Measurements from ENCODE around the gene AFF1.
A peak's percentile ranks its signal among the peaks of the same experiment; 100 is the strongest.

Gene AFF1, protein sequence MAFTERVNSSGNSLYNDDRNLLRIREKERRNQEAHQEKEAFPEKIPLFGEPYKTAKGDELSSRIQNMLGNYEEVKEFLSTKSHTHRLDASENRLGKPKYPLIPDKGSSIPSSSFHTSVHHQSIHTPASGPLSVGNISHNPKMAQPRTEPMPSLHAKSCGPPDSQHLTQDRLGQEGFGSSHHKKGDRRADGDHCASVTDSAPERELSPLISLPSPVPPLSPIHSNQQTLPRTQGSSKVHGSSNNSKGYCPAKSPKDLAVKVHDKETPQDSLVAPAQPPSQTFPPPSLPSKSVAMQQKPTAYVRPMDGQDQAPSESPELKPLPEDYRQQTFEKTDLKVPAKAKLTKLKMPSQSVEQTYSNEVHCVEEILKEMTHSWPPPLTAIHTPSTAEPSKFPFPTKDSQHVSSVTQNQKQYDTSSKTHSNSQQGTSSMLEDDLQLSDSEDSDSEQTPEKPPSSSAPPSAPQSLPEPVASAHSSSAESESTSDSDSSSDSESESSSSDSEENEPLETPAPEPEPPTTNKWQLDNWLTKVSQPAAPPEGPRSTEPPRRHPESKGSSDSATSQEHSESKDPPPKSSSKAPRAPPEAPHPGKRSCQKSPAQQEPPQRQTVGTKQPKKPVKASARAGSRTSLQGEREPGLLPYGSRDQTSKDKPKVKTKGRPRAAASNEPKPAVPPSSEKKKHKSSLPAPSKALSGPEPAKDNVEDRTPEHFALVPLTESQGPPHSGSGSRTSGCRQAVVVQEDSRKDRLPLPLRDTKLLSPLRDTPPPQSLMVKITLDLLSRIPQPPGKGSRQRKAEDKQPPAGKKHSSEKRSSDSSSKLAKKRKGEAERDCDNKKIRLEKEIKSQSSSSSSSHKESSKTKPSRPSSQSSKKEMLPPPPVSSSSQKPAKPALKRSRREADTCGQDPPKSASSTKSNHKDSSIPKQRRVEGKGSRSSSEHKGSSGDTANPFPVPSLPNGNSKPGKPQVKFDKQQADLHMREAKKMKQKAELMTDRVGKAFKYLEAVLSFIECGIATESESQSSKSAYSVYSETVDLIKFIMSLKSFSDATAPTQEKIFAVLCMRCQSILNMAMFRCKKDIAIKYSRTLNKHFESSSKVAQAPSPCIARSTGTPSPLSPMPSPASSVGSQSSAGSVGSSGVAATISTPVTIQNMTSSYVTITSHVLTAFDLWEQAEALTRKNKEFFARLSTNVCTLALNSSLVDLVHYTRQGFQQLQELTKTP
- 134 reads per million, percentile 87 among the genes with 10 or more reads in this experiment for total RNA-seq

DNA sequence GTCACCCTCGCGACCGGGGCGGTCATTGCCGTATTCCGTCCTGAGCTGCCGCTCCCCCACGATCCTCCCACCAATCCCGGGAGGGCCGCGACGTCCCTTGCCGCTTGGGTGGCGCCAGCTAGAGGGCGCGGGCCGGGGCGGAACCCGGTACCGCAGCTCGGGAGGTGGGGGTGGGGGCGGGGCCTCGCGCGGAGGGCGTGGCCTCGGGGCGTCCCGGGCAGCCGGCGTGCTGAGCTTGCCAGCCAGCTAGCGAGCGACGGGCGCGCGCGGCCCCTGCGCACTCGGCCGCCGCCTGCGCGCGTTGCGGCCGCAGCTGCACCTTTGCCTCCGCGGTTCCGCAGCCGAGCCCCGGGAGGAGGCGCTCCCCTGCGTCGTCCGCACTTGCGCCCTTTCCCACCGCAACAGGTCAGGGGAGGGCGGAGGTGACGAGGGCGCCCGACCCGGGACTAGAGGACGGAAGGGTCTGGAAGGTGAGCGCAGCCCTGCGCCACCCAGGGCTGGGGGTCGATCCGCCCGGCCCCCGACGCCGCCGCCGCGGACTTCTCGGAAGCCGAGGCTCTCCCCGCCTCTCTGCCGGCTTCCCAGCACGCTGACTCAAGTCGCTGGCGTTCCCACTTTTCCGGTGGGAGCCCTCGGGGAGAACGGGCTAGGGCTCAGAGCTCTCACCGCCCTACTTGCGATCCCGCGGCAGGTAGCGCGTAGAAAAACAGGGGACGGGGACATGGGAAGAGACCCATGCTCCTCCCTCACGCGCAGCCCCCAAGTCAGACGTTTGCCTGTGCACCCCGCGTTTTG lies at the start of gene AFF1:
AFF1 (plus strand) TSS at position 241 of the 795 bp plus-strand sequence. CDS start 13,523 bp downstream, outside the sequence.
- DNase-seq, result peak; percentile 82

DNA sequence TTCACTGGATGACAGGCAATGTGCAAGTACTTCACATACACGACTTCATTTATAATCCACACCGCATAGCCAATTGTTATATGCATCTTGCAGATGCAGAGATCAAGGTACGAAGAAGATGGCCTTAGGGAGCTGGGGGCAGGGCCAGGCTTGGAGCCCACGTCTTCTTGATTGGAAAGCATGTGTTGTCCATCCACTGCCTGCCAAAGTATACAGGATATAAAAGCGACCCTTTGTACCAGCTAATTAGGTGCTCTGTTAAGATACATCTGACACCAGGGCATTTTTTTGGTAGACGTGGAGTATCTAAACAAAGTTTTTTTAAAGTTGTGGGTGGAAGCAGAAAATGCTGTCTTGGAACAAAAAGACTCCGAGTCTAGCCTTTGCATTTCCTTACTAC lies 44.0 kb upstream of the AFF1 start:
- DNase-seq, result no peak

- DNase-seq, result no peak
These were observed 42.8 kb upstream of the AFF1 start, which contains the start of gene C4orf36 for GRCh38 chr4:86891762-86892635. C4orf36 (minus strand) TSS chr4:86892422; CDS start chr4:86891520, 902 bp downstream.

- no peak for DNase-seq
These were observed 42.2 kb upstream of the AFF1 start for GRCh38 chr4:86892636-86892960.

DNA sequence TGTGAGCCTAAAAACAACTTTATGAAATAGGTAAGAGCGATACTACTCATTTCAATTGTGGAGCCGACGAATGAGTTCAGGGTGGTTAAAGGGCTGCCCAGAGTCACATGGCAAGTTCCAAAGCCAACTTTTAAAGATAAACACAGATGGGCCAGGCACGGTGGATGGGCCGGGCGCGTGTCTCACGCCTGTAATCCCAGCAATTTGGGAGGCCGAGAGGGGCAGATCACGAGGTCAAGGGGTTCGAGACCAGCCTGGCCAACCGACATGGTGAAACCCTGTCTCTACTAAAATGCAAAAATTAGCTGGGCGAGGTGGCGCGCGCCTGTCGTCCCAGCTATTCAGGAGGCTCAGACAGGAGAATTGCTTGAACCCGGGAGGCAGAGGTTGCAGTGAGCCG lies 41.7 kb upstream of the AFF1 start:
- DNase-seq, result no peak

- no peak for DNase-seq
These were observed 40.4 kb upstream of the AFF1 start for GRCh38 chr4:86894455-86894854.

- no peak for DNase-seq
These were observed 38.9 kb upstream of the AFF1 start for GRCh38 chr4:86895692-86896488.

- DNase-seq, result no peak
These were observed 38.2 kb upstream of the AFF1 start for GRCh38 chr4:86896596-86896995.

GRCh38 chr4:86898562-86898961 lies 36.2 kb upstream of the AFF1 start:
- no peak for DNase-seq

DNA sequence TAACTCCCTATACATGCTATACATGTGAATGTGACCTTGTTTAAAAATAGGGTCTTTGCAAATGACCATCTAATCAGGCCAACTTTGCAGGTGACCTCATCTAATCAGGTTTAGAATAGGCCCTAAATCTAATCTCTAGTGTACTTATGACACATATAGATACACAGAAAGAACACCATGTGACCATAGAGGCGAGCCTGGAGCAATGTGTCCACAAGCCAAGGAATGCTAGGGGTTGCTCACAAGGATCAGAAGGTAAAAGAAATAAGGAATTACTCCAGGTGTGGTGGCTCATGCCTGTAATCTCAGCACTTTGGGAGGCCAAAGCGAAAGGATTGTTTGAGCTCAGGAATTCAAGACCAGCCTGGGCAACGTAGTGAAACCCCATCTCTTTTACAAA lies 32.9 kb upstream of the AFF1 start:
- DNase-seq, result no peak

DNA sequence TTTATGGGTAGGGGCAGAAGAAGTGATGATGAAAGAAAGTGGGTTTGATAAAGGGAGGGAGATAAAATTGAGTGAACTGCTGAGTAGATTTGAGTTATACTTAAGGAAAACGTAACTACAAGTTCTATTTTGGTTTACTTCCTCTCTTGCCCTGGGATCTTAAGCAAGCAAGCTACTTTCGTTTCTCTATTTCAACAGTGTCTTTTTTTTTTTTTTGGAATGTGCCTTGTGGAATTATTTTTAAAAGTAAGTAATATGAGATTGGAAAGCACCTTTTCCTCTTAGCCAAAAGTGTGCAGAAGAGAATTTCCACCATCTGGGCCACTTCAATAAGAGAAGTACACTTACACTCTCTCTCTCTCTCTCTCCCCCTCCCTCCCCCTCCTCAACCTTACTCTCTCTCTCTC lies 26.6 kb upstream of the AFF1 start:
- DNase-seq, result no peak

GRCh38 chr4:86909546-86910295 lies 25.1 kb upstream of the AFF1 start:
- no peak for DNase-seq

GRCh38 chr4:86910369-86910768 lies 24.4 kb upstream of the AFF1 start:
- no peak for DNase-seq

DNA sequence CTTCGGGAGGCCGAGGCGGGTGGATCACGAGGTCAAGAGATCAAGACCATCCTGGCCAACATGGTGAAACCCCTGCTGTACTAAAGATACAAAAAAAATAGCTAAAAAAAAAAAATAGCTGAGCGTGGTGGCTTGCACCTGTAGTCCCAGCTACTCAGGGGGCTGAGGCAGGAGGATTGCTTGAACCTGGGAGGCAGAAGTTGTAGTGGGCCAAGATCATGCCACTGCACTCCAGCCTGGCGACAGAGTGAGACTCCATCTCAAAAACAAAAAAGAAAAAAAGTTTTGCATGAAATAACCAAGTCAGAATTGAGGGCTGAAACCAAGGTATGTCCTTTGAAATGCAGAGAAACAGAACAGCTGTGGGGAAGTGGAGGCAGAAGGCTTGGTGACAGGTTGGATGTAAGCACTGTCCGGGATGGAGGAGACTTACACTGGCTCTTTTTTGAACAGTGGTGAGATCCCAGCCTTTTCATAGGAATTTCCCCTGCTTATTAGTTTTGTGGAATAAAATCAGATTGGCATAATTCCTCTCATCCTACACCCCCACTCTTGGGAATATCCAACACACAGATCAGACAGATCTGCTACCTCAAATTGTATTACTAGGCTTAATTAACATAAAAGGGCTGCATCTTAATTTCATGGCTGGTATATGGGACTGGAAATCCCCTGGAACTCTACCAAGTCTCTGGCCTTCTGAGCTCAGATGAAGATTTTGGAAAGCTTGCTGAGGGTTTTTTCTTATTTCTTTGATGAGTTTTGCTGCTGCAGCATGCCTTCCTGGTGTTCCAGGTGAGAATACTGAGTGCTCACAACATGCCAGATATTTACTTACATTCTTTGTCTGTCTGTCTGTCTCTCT lies 23.8 kb upstream of the AFF1 start:
- no peak for DNase-seq

GRCh38 chr4:86916392-86916791 lies 18.4 kb upstream of the AFF1 start:
- no peak for DNase-seq

GRCh38 chr4:86917212-86918039 lies 17.4 kb upstream of the AFF1 start:
- DNase-seq, result no peak

DNA sequence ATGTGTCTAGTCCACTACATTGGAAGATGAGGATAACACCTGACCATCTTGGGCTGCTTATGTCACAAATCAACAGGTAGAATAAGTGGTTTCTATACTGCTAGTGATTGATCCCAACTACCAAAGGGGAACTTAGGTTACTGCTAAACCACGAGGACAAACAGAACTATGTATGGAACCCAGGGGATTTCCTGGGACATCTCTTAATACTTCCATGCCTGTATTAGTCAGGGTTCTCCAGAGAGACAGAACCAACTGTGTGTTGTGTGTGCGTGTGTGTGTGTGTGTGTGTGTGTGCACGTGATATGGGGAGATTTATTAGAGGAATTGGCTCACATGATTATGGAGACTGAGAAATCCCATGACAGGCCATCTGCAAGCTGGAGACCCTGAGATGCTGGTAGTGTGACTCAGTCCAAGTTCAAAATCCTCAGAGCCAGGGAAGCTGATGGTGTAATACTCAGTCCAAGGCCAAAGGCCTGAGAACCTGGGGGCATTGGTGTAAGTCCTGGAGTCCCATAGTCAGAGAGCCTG lies 16.2 kb upstream of the AFF1 start:
- DNase-seq, result no peak
